DMS79 treated with DMSO at 0.1 percent for 48 hours (cell line): ENCODE data around the gene RPL13A.

Experiments used
- DNase-seq: peaks from one replicate; lab custom pipeline; 2025; lab: John Stamatoyannopoulos, UW

RPL13A gene

DNA sequence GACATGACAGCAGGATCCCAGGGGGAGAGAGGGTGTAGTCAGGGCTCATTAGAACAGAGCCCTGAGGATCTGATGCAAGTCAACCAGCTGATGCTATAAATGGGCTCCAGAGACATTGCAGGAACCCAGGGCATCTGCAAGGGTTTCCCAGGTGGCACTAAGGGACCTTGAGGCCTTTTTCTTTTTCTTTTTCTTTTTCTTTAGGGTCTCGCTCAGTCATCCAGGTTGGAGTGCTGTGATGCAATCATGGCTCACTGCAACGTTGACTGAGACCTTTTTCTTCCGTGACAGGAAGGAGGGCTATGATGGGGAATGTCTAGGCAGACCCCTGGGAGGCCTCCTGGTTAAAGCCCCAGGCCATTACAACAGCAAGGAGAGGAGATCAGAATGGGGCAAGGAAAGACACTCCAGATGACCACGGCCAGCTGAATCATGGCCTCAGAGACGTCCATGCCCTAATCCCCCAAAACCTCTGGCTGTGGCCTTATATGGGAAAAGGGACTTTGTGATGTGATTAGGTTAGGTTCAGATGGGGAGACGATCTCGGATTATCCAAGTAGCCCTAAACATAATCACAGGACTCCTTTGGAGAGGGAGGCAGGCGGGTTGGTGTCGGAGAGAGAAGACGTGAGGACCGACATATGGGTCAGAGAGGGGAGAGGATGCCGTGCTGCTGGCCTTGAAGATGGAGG is 20.5 kb downstream of the RPL13A start:
- no peak for DNase-seq

GRCh38 chr19:49512970-49513745 is 25.8 kb downstream of the RPL13A start:
- DNase-seq: peak; percentile 66

DNA sequence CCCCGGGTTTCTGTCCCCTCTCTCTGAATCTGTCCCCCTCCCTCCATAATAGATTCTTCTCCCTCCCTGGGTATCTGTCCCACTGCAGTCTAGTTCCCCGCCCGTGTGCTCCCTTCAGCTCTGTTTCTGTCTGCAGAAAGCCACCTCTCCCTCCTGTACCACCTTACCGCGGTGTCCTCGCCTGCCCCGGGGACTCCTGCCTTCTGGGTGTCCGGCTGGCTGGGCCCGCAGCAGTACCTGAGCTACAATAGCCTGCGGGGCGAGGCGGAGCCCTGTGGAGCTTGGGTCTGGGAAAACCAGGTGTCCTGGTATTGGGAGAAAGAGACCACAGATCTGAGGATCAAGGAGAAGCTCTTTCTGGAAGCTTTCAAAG is 26.3 kb downstream of the RPL13A start:
- peak; percentile 32 for DNase-seq

GRCh38 chr19:49514151-49514550 is 26.7 kb downstream of the RPL13A start:
- DNase-seq: peak; percentile 24

DNA sequence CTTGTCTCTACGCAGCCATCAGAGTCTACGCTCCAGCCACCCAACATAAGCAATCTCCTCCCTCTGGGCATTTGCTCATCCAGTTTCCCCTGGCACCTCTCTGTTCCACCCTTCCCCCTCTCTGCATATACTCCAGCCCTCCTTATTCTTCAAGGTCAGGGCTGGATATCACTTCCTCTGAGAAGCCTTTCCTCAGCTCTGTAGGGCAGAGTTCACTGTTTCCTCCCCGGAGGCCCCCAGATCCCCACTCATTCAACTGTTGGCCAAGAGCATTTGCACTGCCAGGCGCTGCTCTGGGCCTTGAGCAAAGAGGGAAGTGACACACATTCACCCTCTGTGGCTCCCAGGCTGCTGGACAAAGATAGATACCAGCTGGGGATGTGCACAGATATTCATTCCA is 28.4 kb downstream of the RPL13A start:
- no peak for DNase-seq

- no peak for DNase-seq
These were observed 30.6 kb downstream of the RPL13A start for GRCh38 chr19:49518033-49518432.

DNA sequence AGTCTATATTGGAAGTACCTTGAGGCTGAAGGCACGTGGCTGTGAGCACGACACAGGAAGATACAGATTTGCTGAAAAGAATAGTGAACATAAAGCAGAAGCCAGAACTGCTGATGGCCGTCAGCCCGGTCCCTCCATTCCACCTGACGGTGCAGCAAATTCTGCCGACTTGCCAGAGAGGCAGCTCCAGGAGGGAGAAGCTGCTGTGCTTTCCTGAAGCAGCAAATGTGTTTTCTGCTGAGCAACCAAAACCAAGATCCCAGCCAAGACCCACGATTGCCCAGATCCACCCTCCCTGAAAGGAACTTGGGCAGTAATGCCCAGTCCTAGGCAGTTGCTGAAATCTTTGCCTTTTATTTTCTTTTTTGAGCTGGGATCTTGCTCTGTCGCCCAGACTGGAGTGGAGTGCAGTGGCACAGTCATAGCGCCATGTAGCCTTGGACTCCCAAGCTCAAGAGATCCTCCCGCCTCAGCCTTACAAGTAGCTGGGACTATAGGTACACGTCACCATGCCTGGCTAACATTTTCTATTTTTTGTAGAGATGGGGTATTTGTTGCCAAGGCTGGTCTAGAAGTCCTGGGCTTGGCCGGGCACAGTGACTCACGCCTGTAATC is 33.4 kb downstream of the RPL13A start:
- DNase-seq: no peak

DNA sequence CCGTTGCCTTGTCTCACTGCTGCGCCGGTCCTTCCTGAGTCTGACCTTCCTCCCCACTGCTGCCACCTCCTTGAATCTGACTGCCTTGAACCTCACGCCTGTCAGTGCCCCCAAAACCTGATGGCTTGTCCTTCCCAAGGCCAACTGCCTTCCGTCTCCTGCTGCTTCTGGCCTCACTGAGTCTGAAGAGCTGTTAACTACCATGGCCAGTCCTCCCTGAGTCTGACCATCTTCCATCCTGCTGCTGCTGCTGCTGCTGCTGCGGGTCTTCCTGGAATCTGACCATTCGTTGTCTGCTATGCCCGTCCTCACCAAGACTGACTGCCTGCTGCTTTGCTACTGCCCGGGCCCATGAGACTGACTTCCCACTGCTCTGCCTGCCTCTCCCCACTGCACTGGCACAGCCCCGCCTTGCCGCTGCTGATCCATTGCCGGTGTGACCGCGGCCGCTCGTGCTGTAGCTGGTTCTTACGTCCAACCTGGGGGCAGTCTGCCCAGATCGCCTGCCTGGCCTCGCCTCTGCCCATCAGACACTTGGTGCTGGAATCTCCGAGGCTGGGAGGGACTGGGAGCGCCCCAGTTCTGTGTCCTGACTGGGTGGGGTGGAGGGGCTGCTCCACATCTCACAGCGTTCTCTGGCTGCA is 37.5 kb downstream of the RPL13A start:
- no peak for DNase-seq

DNA sequence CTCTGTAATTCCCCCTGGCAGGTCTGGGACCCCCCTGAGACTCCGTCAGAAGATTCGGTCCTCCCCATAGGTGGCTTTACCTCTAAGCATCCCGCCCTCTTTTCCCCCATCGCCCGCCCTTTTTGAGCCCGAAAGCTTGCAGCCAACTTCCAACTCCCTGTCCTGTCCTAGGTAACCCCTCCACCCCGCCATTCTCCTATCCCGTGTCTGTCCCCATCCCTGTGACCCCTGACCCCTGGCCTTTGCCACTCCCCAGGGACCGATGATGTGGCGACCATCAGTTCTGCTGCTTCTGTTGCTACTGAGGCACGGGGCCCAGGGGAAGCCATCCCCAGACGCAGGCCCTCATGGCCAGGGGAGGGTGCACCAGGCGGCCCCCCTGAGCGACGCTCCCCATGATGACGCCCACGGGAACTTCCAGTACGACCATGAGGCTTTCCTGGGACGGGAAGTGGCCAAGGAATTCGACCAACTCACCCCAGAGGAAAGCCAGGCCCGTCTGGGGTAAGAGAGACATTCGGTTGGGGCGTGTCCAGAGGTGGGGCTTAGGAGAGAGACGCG is 40.9 kb downstream of the RPL13A start:
- DNase-seq: no peak

- DNase-seq: no peak
These were observed 43.3 kb downstream of the RPL13A start for GRCh38 chr19:49530708-49531107.

DNA sequence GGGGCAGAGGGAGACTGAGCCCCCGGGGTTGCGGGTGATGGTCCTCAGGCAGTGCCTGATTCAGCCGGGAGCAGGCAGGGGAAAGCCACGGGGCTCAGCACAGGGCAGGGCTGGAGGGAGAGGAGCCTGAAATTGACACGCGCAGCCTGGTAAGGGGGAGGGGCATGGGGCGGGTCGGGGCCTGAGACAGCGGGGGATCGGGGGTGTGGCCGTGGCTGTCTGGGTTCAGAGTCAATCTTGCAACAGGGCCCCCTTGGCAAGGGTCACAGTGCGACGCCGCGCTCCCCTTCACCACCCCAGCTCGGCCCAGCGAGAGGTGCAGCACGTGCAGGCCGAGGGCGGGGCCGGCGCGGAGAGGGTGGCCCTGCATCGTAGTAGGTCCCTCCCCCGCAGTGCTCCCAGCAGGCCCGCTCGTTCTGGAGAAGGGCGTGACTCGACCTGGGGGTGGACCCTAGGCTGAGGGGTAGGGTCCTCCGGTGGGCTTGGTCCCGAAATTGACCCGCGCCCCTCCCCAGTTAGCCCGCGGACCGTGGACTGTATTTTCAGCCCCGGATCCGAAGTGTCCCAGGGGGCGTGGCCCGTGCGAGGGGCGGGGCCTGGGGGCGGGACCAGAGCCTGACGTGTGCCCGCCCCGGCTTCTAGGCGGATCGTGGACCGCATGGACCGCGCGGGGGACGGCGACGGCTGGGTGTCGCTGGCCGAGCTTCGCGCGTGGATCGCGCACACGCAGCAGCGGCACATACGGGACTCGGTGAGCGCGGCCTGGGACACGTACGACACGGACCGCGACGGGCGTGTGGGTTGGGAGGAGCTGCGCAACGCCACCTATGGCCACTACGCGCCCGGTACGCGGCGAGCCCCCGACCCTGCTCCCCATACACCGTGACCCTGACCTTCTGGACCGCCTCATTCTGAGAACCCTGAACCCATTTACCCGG is 46.4 kb downstream of the RPL13A start:
- DNase-seq: peak; percentile 6

- DNase-seq: no peak
These were observed 47.4 kb downstream of the RPL13A start for GRCh38 chr19:49534632-49535385.

GRCh38 chr19:49536921-49537462 is 49.6 kb downstream of the RPL13A start:
- DNase-seq: no peak

GRCh38 chr19:49538643-49539042 is 51.2 kb downstream of the RPL13A start:
- no peak for DNase-seq

- no peak for DNase-seq
These were observed 52.0 kb downstream of the RPL13A start for GRCh38 chr19:49539192-49539952.
